ENCODE results near the gene RPS21.
A peak's percentile ranks its signal among the peaks of the same experiment; 100 is the strongest.

GRCh38 chr20:62358171-62359042, 28.5 kb upstream of the RPS21 start:
- TF ChIP-seq JUND (IDR thresholded peaks at IDR 0.05) = no peak
- no peak for TF ChIP-seq CTCF (IDR thresholded peaks at IDR 0.05 in 2 of 3, conservative IDR thresholded peaks at IDR 0.05 in 1 of 3; ENCODE audit: borderline replicate concordance in 1 of 3, insufficient read depth in 1 of 3, low read depth in 2 of 3, low read length in 2 of 3)
- no peak for TF ChIP-seq REST (IDR thresholded peaks at IDR 0.05; ENCODE audit: low read depth)
- peak; percentile 29; the same call in 1 of the 2 replicates for TF ChIP-seq POLR2AphosphoS5 (IDR thresholded peaks at IDR 0.05; ENCODE audit: low read depth, low read length)
- TF ChIP-seq EZH2 (IDR thresholded peaks at IDR 0.05) = no peak
- TF ChIP-seq POLR2A (IDR thresholded peaks at IDR 0.05; ENCODE audit: borderline replicate concordance, extremely low read depth, insufficient read depth, insufficient read length) = no peak
- no peak for TF ChIP-seq ZNF274 (IDR thresholded peaks at IDR 0.05; ENCODE audit: low read depth, low read length)
- no peak for TF ChIP-seq TCF7L2 (IDR thresholded peaks at IDR 0.05; ENCODE audit: borderline replicate concordance, extremely low read depth, insufficient read depth, insufficient read length)
- no peak for TF ChIP-seq EGR1 (IDR thresholded peaks at IDR 0.05; ENCODE audit: low read depth)
- no peak for TF ChIP-seq YY1 (IDR thresholded peaks at IDR 0.05; ENCODE audit: extremely low read depth, insufficient replicate concordance, low read depth, low read length)
- TF ChIP-seq SRF (IDR thresholded peaks at IDR 0.05; ENCODE audit: low read depth) = no peak
- no peak for TF ChIP-seq ZBTB33 (IDR thresholded peaks at IDR 0.05; ENCODE audit: extremely low read depth, insufficient replicate concordance, low read length)

Measured in HCT116 (cell line).